ENCODE measurements around the gene RAPGEF6.

Gene RAPGEF6

DNA sequence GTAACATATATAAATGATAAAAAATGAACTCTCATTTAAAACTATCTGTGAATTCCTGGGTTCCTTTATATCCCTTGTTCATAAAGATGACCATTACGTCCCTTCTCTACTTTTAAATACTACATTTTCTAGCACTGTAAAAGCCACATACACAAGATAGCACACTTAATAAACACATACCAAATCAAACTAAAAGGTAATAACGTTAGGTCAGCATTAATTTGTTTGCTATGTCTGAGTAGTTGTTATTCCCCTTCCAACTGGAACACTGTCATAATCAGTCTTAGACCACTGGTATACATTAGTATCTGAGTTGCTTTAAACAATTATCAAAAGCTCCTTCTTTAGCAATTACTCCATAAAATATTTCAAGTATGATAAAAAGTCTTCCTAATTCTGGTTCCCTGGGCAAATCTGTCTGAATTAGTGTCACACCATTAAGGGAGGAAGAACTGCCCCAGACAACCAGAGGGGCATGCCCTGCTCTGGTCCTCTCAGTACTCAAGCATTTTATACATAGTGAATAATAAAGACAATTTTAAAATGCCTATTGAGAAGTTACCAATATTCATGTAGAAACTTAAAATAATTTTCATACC, 98.1 kb downstream of the RAPGEF6 start:
- DNase-seq = no peak

DNA sequence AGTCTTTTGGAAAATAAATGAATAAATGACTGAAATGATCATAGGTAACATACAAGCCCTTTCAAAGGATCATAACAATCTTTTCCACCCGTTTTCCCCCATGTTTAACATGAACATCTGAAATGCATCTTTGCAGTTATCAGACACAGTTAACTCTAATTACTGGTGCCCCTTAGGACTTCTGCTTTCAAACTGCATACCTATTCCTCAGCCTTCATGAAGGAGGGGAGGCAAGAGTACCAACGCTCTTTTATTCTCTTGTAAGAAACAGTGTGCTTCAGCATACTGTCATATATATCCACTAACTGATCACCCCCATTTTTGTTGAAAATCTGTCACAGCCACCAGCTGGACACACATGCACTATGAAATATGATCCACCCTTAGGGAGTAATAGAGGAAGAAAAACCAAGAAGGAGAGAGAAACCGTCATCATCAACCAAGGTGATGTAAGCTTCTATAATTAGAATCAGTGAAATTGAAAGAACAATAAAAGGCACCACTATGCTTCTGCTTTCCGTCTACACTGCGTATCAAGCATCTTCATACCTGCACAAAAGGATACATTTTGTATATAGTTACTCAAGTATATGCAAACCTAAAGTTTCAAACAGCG, 98.7 kb downstream of the RAPGEF6 start:
- peak; percentile 46 for DNase-seq

- no peak for DNase-seq
These were observed 100.1 kb downstream of the RAPGEF6 start for GRCh38 chr5:131534974-131535373.

DNA sequence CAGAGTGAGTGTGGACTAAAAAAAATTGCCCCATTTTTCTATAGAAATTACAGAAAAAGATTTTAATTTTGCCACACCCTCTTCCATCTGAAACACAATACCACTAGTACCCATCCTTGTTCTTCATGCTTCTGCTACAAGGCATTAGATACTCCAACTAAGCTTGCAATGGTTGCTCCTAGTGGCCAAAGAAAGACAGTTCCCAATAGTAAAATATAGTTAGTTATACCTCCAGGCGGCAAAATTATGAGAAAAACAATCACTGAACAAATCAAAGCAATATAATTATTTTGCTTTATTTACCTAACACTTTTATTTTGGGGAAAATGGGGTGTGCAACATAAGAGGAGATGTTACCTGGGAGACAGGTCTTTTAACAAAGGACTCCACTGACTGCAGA, 101.2 kb downstream of the RAPGEF6 start:
- no peak for DNase-seq

- peak; percentile 60 for DNase-seq
These were observed 102.9 kb downstream of the RAPGEF6 start for GRCh38 chr5:131532031-131532640.

- no peak for DNase-seq
These were observed 104.2 kb downstream of the RAPGEF6 start for GRCh38 chr5:131530706-131531331.

GRCh38 chr5:131528682-131529081, 106.3 kb downstream of the RAPGEF6 start:
- DNase-seq = peak; percentile 13

GRCh38 chr5:131525805-131526204, 109.2 kb downstream of the RAPGEF6 start:
- DNase-seq = no peak

DNA sequence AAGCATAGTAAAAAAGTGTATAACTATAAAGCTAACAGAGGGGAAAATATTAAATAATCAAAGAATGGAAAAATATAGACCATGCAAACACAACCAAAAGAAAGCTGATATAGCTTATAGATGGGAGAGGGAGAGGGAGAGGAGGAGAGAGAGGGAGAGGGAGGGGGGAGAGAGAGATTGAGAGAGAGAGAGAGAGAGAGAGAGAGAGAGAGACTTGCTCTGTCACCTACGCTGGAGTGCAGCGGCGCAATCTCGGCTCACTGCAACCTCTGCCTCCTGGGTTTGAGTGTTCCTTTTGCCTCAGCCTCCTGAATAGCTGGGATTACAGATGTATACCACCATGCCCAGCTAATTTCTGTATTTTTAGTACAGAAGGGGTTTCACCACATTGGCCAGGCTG, 110.6 kb downstream of the RAPGEF6 start:
- DNase-seq = no peak

DNA sequence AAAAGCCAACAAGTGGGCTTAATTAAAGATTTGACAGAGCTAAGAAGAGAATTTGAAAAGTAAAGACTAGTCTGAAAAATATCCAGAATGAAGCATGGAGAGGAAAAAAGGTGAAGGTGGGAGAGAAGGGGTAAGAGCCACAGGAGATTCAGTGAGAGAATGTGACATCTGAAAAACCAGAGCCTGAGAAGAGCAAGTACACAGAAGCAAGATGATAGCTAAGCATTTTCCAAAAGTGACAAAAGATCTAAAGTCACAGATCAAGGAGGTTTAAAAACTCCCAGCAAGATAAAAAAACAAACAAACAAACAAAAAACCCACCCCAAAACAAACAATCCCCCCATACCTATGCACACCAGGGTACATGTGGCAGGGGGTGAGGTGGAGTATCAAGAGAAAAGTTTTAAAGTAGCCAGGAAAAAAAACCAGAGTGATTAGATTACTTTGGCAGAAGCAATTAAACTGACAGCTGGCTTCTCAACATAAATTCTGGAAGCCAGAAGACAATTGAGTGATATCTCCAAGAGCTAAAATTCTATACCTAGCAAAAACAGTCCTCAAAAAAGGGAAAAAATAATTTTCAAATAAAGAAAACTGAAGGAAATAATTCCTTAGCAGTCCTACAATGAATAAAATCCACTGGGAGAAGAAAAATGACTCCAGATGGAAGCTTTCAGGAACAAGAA, 111.4 kb downstream of the RAPGEF6 start:
- no peak for DNase-seq

DNA sequence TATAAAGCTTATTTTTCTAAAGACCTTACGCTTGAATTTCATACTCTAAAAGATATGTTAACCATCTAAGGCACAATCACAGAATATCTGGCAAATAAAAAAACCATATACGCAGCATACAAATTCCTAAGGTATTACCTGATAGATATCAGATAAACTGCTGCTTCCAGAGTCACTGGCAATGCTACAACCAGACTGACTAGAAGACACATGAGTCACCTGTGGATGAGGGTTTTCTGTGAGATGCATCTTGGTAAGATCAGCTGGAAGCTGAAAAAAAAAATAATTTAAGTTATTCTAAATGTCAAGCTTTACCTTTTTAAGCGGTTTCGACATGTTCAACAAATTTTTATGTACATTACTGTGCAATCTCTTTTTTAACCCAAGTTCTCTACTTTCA, 113.8 kb downstream of the RAPGEF6 start:
- no peak for DNase-seq

- no peak for DNase-seq
These were observed 119.7 kb downstream of the RAPGEF6 start for GRCh38 chr5:131515348-131515747.

DNA sequence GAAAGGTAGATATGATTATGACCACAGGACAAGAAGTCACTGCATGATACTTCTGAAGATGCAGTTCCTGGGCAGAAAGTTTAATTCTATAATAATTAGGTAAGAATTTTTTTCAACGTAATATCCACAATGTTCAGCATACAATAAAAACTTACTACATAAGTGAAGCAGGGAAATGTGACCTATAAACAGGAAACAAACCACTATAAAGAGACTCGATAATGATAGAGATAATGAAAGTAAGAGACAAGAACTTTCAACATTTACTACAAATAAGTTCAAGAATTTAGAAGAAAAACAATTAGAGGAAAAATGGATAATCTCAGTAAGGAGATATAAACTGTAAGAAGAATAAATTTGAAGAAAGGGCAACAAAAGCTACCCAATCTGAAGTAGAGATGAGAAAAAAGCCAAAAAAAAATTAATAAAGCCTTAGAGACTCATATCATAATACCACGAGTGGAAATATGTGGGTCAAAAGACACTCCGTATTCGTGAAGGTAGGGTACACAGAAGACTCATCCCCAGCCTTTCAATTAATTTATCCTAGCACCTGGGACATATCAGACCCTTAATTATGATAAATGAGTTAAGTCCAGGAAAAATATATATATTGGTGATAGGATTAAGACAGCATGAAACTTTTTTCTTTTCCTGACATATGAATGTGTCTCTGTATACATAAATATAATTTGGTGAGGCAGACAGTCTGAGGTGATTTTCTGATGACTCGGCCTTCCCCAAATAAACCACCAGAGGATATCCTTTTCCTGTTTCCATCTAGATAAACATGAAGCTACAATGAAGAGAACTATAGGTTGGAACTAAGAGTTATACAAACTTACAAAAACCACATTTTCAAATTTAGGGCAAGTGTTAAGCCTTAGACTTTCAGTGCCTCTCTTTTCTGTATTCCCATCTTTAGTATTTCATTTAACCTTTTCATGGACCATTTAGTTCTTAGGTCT, 120.4 kb downstream of the RAPGEF6 start:
- peak; percentile 63 for DNase-seq

- DNase-seq = peak; percentile 44
These were observed 121.2 kb downstream of the RAPGEF6 start for GRCh38 chr5:131513780-131514179.

DNA sequence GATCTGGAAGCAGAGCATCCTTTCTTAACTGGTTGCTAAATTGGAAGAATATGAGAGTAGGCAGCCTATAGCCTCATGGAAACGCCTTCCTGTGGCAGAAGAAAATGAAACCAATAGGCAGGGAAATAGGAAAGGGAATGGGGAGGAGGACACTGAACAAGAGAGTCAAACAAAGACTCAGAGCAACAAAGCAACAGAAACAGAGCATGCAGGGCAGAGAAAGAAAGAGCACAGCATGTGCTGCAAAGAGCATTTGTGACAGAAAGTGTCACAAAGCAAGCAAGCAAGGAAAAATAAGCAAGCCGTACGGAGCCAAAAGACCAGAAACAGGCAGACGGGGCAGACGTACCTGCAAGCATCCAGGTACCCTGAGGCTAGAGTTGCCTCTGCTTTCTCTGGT, 123.1 kb downstream of the RAPGEF6 start:
- no peak for DNase-seq

- no peak for DNase-seq
These were observed 125.2 kb downstream of the RAPGEF6 start for GRCh38 chr5:131509801-131510200.

DNA sequence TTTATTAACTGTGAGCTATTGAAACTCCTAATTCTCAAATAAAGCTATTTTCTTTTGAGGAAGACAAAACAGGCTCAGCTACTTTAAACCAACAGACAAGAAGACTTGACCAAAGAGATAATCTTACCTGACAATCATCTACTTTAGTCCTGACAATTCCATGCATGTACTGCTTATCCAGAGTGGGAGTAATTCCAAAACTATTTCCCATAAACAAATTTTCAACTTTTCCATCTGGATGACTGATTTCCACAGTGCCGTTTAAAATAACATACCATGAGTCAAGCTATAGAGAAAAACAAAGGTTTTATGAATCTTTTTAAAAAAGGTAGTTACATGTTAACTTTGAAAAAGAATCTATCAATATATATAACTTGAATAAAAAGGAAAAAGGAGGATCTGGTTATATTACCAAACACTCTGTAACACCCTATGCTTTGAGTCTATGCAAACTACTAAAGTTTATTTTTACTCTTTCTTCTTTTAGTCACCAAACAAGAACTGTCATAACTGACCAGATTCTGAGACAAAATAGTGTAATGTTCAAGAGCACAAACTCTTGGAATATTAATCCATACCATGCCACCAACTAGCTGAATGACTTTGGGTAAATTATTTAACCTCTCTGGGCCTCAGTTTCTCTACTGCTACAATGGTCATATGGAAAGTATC, 129.7 kb downstream of the RAPGEF6 start:
- no peak for DNase-seq

DNA sequence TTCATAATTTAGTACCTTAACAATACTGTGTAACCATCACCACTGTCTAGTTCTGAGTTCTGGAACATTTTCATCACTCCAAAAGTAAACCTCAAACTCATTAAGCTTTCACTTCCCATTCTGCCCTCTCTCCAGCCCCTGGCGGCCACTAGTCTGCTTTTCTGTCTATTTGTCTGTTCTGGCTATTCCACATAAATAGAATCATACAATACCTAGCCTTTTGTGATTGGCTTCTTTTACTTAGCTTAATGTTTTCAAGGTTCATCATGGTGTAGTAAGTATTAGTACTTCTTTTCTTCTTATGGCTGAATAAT, 138.7 kb downstream of the RAPGEF6 start:
- DNase-seq = no peak

DNA sequence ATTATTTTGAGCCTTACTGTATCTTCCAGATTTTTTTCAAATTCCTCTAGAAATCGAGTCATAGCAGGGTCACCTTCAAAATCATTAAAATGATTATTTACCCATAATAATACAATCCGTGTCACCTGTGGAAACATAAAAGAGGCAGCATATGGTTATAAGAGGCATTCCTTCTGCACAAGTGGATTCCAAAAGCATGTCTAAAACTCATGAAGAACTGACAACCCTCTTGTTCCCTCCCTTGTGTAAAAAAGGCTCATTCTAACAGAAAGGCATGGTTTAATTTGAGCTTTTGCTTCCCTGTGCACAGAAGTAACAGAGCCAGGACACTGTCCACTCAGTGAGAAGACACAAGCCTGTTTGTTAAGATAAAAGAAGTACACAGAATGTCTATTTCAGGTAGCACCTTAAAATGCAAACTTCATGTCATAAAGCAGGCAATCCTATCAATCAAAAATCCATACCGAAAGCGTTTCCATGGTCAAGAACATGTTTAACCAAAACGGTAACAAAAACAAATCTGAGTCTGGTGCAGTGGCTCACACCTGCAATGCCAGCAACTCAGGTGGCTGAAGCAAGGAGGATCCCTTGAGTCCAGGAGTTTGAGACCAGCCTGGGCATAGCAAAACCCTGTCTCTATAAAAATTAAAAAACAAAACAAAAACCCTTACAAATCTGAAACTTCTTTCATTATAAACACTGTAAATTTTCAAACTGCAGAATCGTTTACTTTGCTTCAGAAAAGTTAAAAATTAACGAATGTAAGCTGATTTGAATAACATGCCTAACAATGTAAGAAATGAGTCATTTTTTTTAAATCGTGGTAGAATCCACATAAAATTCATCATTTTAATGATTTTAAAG, 139.3 kb downstream of the RAPGEF6 start:
- DNase-seq = no peak

GRCh38 chr5:131491749-131492148, 143.3 kb downstream of the RAPGEF6 start:
- no peak for DNase-seq

- peak; percentile 77 for DNase-seq
These were observed 146.6 kb downstream of the RAPGEF6 start for GRCh38 chr5:131488463-131488862.

Measured in activated CD4-positive, alpha-beta T cell treated with anti-CD3 and anti-CD28 coated beads, Interleukin-10, Interleukin-2, amounts not matched to agents 100 ng/mL and 50 ng/mL, durations not matched to agents 16 hours and 8 hours (primary cell).